Endodermal cell (in vitro differentiated cells): ENCODE data around the gene GAPT. TPM values are rescaled to one million over a fixed set of nuclear protein-coding genes. Genes with fewer than 3 reads are reported as not detected.

Experiments
- DNase-seq: peaks from one replicate; pipeline ENCODE4 v3.0.0-alpha.2; 2017
- H3K27ac ChIP-seq: 2 replicates; pipeline ENCODE4 v1.5.1; 2013; ENCODE audit warnings: mild to moderate bottlenecking, low read depth, low read length, moderate library complexity
- H3K27me3 ChIP-seq: 2 replicates; pipeline ENCODE4 v1.6.1; 2013; ENCODE audit warnings: mild to moderate bottlenecking, low read length, moderate library complexity; ENCODE audit not compliant: insufficient read depth, control insufficient read depth, poor library complexity, severe bottlenecking
- H3K36me3 ChIP-seq: 2 replicates; pipeline ENCODE4 v1.7.0; 2013; ENCODE audit warnings: mild to moderate bottlenecking, low read length, moderate library complexity; ENCODE audit not compliant: control insufficient read depth, insufficient read depth
- H3K4me1 ChIP-seq: one replicate; pipeline ENCODE4 v1.7.0; 2013; ENCODE audit warnings: low read length; ENCODE audit not compliant: control insufficient read depth, insufficient read depth
- H3K4me3 ChIP-seq: 2 replicates; pipeline ENCODE4 v1.5.1; 2013; ENCODE audit warnings: mild to moderate bottlenecking, low read length, moderate library complexity
- H3K9ac ChIP-seq: 2 replicates; pipeline ENCODE4 v1.6.1; 2013; ENCODE audit warnings: mild to moderate bottlenecking, low read length, moderate library complexity; ENCODE audit not compliant: poor library complexity, severe bottlenecking; ENCODE audit errors: extremely low read depth
- H3K9me3 ChIP-seq: 2 replicates; pipeline ENCODE4 v1.6.1; 2013; ENCODE audit warnings: mild to moderate bottlenecking, low read length, moderate library complexity; ENCODE audit not compliant: control insufficient read depth
- H3K27ac Mint-ChIP-seq: 2 replicates; pipeline ENCODE4 v1.8.0; 2020; ENCODE audit warnings: mixed read lengths
- H3K27me3 Mint-ChIP-seq: 2 replicates; pipeline ENCODE4 v1.8.0; 2021; ENCODE audit warnings: mild to moderate bottlenecking, mixed read lengths; ENCODE audit not compliant: insufficient read depth
- H3K36me3 Mint-ChIP-seq: 2 replicates; pipeline ENCODE4 v1.8.0; 2020; ENCODE audit warnings: low read depth, mixed read lengths
- H3K4me1 Mint-ChIP-seq: 2 replicates; pipeline ENCODE4 v1.8.0; 2020; ENCODE audit warnings: mixed read lengths
- H3K4me3 Mint-ChIP-seq: 2 replicates; pipeline ENCODE4 v1.8.0; 2020; ENCODE audit warnings: mild to moderate bottlenecking, moderate library complexity, mixed read lengths
- H3K9me3 Mint-ChIP-seq: 2 replicates; pipeline ENCODE4 v1.8.0; 2020; ENCODE audit warnings: mild to moderate bottlenecking, mixed read lengths
- CTCF ChIP-seq: fragments of 200-600 bp; sonication (generic); conservative IDR thresholded peaks from 2 replicates; pipeline ENCODE4 v1.5.0; 2021; ENCODE audit warnings: antibody characterized with exemption, mild to moderate bottlenecking
- WGBS, 2 experiments: methylation state at CpG; one replicate each; pipeline versions ENCODE4 v1.1.5 to v1.1.7; 2013; ENCODE audit warnings: missing lambda C conversion rate in 2 of 2, mixed read lengths in 1 of 2; ENCODE audit not compliant: insufficient coverage in 1 of 2, insufficient read length in 1 of 2; 5-methylcytosine and 5-hydroxymethylcytosine counted together
- total RNA-seq, 2 donors: library from RNA; stranded (reverse); fragmentation: NEBNext Ultra II Directional in 1 of 2; extraction: Animal tissue kit (Norgen Biotek cat#: 25700) in 1 of 2; gene quantifications; 2 replicates in 1 of 2; 3 replicates in 1 of 2; pipeline ENCODE4 v1.2.1, GENCODE V29; 2021

GAPT gene
- total RNA-seq, 2 donors from 2014 or later, result 0.13 to 1.9 TPM

GRCh38 chr5:58460002-58460731, 31.1 kb upstream of the GAPT start, which contains the start of gene PLK2:
Gene PLK2, minus strand, starts transcription at chr5:58460086. Its CDS starts 127 bp downstream, at chr5:58459959.
- WGBS, 2 experiments, result 0% methylated on average over 17 to 89 of the region's 89 CpGs
- peak; percentile 95 for DNase-seq
- H3K27ac Mint-ChIP-seq, result peak within 1 kb of the TSS; percentile 88
- peak within 1 kb of the TSS; percentile 86 for H3K9ac ChIP-seq
- no peaks in the 10 kb centered on the region for H3K4me1 ChIP-seq
- H3K27me3 Mint-ChIP-seq, result peaks cover 12% of the 10 kb centered on the region
- no peaks in the 10 kb centered on the region for H3K9me3 Mint-ChIP-seq
- H3K36me3 Mint-ChIP-seq, result peaks cover 23% of the 10 kb centered on the region
- peaks cover 31% of the 10 kb centered on the region for H3K36me3 ChIP-seq
- peak; percentile 60 for TF ChIP-seq CTCF
- H3K4me1 Mint-ChIP-seq, result peaks cover 8% of the 10 kb centered on the region
- peak within 1 kb of the TSS; percentile 80 for H3K4me3 Mint-ChIP-seq
- H3K9me3 ChIP-seq, result no peaks in the 10 kb centered on the region
- peak within 1 kb of the TSS; percentile 82 for H3K27ac ChIP-seq
- no peaks in the 10 kb centered on the region for H3K27me3 ChIP-seq
- peak within 1 kb of the TSS; percentile 98 for H3K4me3 ChIP-seq

GRCh38 chr5:58460732-58461286, 30.4 kb upstream of the GAPT start:
- Mint-ChIP-seq H3K27ac (no peak overlapping the region), H3K27me3 (peaks cover 12% of the 10 kb centered on the region), H3K4me3 (peak overlapping the region; percentile 80), H3K4me1 (peaks cover 8% of the 10 kb centered on the region), H3K36me3 (peaks cover 18% of the 10 kb centered on the region), H3K9me3 (no peaks in the 10 kb centered on the region)
- Histone ChIP-seq H3K4me3 (peak overlapping the region; percentile 98), H3K27ac (peak overlapping the region; percentile 82), H3K27me3 (no peaks in the 10 kb centered on the region), H3K9ac (peak overlapping the region; percentile 86), H3K36me3 (peaks cover 25% of the 10 kb centered on the region), H3K4me1 (no peaks in the 10 kb centered on the region), H3K9me3 (no peaks in the 10 kb centered on the region)
- DNase-seq, result peak; percentile 98
- peak; percentile 80 for TF ChIP-seq CTCF
- WGBS, 2 experiments, result 10 to 28% methylated on average over 9 to 30 of the region's 30 CpGs

GRCh38 chr5:58462154-58462553, 29.1 kb upstream of the GAPT start:
- Histone ChIP-seq H3K36me3 (peaks cover 11% of the 10 kb centered on the region), H3K27me3 (no peaks in the 10 kb centered on the region), H3K4me3 (no peak overlapping the region), H3K4me1 (no peaks in the 10 kb centered on the region), H3K27ac (peak overlapping the region; percentile 76), H3K9ac (no peak overlapping the region), H3K9me3 (peaks cover 4% of the 10 kb centered on the region)
- H3K9me3 Mint-ChIP-seq, result peaks cover 2% of the 10 kb centered on the region
- H3K27me3 Mint-ChIP-seq, result peaks cover 16% of the 10 kb centered on the region
- peaks cover 8% of the 10 kb centered on the region for H3K36me3 Mint-ChIP-seq
- 69 to 89% methylated on average over 2 to 3 of the region's 3 CpGs for WGBS, 2 experiments
- H3K27ac Mint-ChIP-seq, result no peak overlapping the region
- H3K4me1 Mint-ChIP-seq, result peaks cover 11% of the 10 kb centered on the region
- DNase-seq, result no peak
- no peak overlapping the region for H3K4me3 Mint-ChIP-seq
- no peak for TF ChIP-seq CTCF
